ENCODE measurements around the gene GALNT9. TPM values are rescaled to one million over a fixed set of nuclear protein-coding genes. Genes with fewer than 3 reads are reported as not detected.

GALNT9 gene
- total RNA-seq, 6 donors from 2014 or later, result 0.26 TPM; not detected in 5

DNA sequence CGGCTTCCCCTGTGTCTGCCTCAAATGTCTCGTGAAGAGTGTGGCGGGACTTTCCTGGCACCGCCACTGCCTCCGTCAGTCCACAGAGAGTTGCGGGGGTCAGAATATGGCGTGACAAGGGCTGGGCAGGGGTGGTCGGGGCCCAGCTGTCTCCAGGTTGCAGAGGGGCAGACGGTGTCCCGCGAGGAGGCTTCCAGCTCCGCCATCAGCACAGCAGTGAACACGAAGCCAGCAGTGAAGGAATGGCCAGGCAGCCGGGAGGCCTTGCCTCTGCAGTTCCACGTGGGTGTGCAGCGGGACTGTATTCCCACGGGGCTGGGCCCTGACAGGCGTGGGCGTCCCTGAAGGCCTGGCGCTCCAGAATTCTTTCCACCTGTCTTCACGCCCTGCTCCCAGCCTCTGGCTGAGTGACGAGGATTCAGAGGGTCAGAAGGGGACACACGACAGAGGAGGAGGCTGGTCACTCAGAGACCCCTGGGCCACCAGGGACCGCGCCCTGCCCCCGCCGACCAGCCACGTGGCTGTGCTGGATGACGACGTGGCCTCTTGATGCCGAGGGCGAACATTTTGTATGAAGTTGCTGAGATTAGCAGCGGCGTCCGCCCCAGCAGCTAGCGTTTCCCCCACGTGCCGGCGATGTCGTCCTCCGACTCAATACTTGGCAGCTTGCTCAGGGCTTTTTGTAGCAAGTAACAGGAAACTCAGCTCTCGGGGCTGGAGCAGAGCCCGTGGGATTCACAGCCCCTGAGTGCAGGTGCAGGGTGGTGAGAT, 25.0 kb upstream of the GALNT9 start:
- Histone ChIP-seq H3K36me3 (no peaks in the 10 kb centered on the region), H3K27me3 (no peaks in the 10 kb centered on the region), H3K9me3 (no peaks in the 10 kb centered on the region), H3K27ac (no peak overlapping the region), H3K4me3 (no peak overlapping the region), H3K4me1 (no peaks in the 10 kb centered on the region)
- TF ChIP-seq POLR2AphosphoS5 (IDR thresholded peaks at IDR 0.05) (no peak), POLR2A (IDR thresholded peaks at IDR 0.05) (no peak), EP300 (IDR thresholded peaks at IDR 0.05) (no peak)
- TF ChIP-seq, protein P1, sequence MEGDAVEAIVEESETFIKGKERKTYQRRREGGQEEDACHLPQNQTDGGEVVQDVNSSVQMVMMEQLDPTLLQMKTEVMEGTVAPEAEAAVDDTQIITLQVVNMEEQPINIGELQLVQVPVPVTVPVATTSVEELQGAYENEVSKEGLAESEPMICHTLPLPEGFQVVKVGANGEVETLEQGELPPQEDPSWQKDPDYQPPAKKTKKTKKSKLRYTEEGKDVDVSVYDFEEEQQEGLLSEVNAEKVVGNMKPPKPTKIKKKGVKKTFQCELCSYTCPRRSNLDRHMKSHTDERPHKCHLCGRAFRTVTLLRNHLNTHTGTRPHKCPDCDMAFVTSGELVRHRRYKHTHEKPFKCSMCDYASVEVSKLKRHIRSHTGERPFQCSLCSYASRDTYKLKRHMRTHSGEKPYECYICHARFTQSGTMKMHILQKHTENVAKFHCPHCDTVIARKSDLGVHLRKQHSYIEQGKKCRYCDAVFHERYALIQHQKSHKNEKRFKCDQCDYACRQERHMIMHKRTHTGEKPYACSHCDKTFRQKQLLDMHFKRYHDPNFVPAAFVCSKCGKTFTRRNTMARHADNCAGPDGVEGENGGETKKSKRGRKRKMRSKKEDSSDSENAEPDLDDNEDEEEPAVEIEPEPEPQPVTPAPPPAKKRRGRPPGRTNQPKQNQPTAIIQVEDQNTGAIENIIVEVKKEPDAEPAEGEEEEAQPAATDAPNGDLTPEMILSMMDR (IDR thresholded peaks at IDR 0.05), result no peak
- 74 to 84% methylated on average over 35 to 41 of the region's 43 CpGs for WGBS, 2 donors
- ATAC-seq (ENCODE audit: low FRiP score in 2 of 2) (no peak), DNase-seq (peak in 1 of 2 donors; percentile 78)

DNA sequence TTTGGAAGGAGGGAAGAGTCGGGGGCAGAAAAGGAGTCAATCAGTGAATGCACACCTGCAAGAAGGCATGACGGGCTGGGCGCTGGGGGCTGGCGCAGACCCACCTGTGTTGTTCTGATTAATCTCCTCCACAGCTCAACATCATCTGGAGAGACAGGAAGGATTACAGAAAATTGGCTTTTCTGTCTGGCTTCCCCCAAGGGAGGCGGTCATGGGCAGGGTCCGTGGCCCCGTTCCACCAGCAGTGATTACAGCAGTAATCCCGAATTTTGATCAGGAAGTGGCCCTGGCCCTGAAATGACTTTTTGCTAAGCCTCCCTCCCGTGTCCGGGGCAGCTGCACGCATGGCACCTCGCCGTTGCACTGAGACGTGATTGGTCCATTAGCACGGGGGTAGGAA, 24.4 kb upstream of the GALNT9 start:
- no peak for TF ChIP-seq EP300 (IDR thresholded peaks at IDR 0.05)
- TF ChIP-seq, protein P1 (IDR thresholded peaks at IDR 0.05), result no peak
- TF ChIP-seq POLR2A (IDR thresholded peaks at IDR 0.05), result no peak
- no peak for TF ChIP-seq POLR2AphosphoS5 (IDR thresholded peaks at IDR 0.05)
- Histone ChIP-seq H3K36me3 (no peaks in the 10 kb centered on the region), H3K4me3 (no peak overlapping the region), H3K27me3 (no peaks in the 10 kb centered on the region), H3K9me3 (no peaks in the 10 kb centered on the region), H3K27ac (no peak overlapping the region), H3K4me1 (no peaks in the 10 kb centered on the region)
- DNase-seq (peak in 1 of 2 donors; percentile 57), ATAC-seq (ENCODE audit: low FRiP score in 2 of 2) (no peak)
- 67 to 79% methylated on average over 15 of the region's 15 CpGs for WGBS, 2 donors

DNA sequence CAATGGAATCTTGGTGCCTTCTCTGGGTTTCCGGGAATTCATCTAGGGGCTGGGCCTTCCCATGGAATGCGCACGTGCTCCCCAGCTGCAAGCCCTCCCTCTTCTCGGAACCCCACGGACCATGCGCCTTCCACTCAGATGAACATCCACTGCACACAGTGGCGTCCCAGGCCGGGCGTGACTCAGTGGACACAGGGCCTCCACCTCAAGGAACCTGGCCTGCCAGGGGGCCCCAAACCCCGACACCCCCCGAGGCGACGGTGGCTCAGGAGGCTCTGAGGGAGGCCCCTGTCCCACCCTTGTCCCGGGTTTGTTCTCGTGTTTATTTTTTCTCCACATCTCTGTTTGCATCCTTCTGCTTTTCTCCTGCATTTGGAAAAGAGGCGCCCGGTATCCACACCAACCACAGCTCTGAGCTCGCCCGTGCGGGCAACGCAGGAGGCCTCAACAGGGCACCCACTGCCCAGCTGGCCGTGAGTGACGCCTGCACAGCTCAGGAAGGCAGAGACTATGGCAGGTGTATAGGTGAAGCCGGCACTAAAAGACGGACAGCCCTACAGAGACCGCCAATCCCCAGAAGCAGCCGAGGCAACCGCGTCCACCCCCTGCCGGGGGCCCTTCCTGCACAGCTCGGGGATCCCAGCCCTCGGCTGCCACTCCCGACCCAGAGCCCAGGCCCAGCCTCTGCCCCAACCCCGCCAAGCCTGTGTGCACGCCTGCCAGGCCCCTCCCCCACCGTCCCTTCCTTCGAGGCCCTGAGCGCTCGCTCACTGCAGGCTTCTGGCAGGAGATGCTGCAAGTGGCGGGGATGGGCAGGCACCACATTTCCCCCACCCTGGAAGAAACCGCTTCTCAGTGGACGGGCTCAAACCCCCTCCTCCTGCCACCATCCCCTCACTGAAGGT, 23.8 kb upstream of the GALNT9 start:
- TF ChIP-seq, protein P1 (IDR thresholded peaks at IDR 0.05), result no peak
- no peak for TF ChIP-seq EP300 (IDR thresholded peaks at IDR 0.05)
- TF ChIP-seq POLR2AphosphoS5 (IDR thresholded peaks at IDR 0.05), result no peak
- no peak for TF ChIP-seq POLR2A (IDR thresholded peaks at IDR 0.05)
- Histone ChIP-seq H3K4me3 (no peak overlapping the region), H3K36me3 (no peaks in the 10 kb centered on the region), H3K4me1 (no peaks in the 10 kb centered on the region), H3K27ac (no peak overlapping the region), H3K9me3 (no peaks in the 10 kb centered on the region), H3K27me3 (no peaks in the 10 kb centered on the region)
- DNase-seq (peak in 1 of 2 donors; percentile 68), ATAC-seq (ENCODE audit: low FRiP score in 2 of 2) (no peak)
- 66 to 87% methylated on average over 25 to 41 of the region's 42 CpGs for WGBS, 2 donors

DNA sequence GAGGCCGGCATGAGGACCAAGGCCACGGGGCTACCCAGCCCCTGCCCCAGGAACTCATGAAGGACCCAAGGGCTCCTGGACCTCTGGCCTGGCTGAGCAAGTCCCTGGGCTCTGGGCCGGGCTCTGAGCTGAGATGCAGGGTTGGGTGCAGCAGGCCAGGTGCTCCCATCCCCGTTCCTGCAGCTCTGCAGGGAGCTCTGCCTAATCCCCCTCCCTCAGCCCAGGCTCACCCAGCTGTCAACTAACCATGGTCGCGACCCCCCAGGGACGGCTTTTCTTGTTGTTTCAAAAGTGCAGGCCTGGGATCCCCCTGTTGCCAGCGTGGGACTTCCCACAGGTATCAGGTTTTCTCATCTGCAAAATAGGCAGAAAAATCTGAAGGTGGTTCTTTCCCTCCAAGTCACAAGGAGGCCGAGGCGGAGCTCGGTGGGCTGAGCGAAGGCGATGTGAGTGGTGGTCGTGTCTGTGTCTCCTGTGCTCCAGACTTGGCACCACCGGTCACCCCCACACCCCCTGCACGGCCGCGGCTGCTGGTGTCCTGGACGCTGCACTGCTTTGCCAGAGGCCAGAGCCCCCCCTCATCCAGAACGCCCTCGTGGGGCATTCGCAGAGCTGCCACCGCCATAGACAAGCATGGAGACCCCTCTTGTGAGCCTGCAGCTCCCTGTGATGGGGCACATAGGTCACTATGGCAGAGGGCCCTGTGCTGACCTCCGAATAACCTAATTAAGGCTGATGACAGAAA, 22.5 kb upstream of the GALNT9 start:
- H3K4me1 ChIP-seq, result no peaks in the 10 kb centered on the region
- 73 to 80% methylated on average over 13 to 21 of the region's 24 CpGs for WGBS, 2 donors
- TF ChIP-seq, protein P1 (IDR thresholded peaks at IDR 0.05), result no peak
- TF ChIP-seq POLR2A (IDR thresholded peaks at IDR 0.05) (no peak), POLR2AphosphoS5 (IDR thresholded peaks at IDR 0.05) (no peak), EP300 (IDR thresholded peaks at IDR 0.05) (no peak)
- H3K27me3 ChIP-seq, result no peaks in the 10 kb centered on the region
- no peak overlapping the region for H3K27ac ChIP-seq
- no peak overlapping the region for H3K4me3 ChIP-seq
- peak in 1 of 2 donors; percentile 79 for DNase-seq
- H3K9me3 ChIP-seq, result no peaks in the 10 kb centered on the region
- H3K36me3 ChIP-seq, result no peaks in the 10 kb centered on the region
- no peak for ATAC-seq (ENCODE audit: low FRiP score in 2 of 2)
